Activated T-helper 9 cell treated with anti-CD3 and anti-CD28 coated beads, Interleukin-2, amount 50 U/mL, for 16 hours (primary cell): ENCODE measurements around the gene SURF4.

Source experiments
- DNase-seq: peaks from one replicate; pipeline ENCODE4 v3.0.0-alpha.2; 2020; ENCODE audit warnings: low read depth

The SURF4 gene

GRCh38 chr9:133375724-133376654, at the start of gene SURF4, which contains the start of gene STKLD1:
TSS of gene SURF4 (minus strand) at chr9:133376060. CDS start at chr9:133375969, 91 bp downstream.
TSS of gene STKLD1 (plus strand) at chr9:133376366. CDS start at chr9:133376474, 108 bp downstream.
- peak; percentile 93 for DNase-seq

GRCh38 chr9:133425049-133425632, 49.3 kb upstream of the SURF4 start:
- no peak for DNase-seq

GRCh38 chr9:133424187-133424586, 48.3 kb upstream of the SURF4 start:
- no peak for DNase-seq

GRCh38 chr9:133423216-133423615, 47.4 kb upstream of the SURF4 start:
- DNase-seq: no peak

GRCh38 chr9:133421615-133422542, 46.0 kb upstream of the SURF4 start, which contains the start of gene ADAMTS13:
TSS of gene ADAMTS13 (plus strand) at chr9:133422367. CDS start at chr9:133422444, 77 bp downstream.
- peak; percentile 12 for DNase-seq

GRCh38 chr9:133420392-133420827, 44.5 kb upstream of the SURF4 start:
- no peak for DNase-seq

GRCh38 chr9:133419005-133419404, 43.1 kb upstream of the SURF4 start:
- no peak for DNase-seq

GRCh38 chr9:133417541-133418461, 41.9 kb upstream of the SURF4 start, which contains the start of gene REXO4:
TSS of gene REXO4 (minus strand) at chr9:133418010. CDS start at chr9:133417844, 166 bp downstream.
- DNase-seq: peak; percentile 67

GRCh38 chr9:133415170-133415569, 39.3 kb upstream of the SURF4 start:
- DNase-seq: no peak

- no peak for DNase-seq
Observed at GRCh38 chr9:133408042-133408441, 32.2 kb upstream of the SURF4 start.

GRCh38 chr9:133406480-133407307, 30.8 kb upstream of the SURF4 start:
- peak; percentile 74 for DNase-seq

GRCh38 chr9:133405508-133406438, 29.9 kb upstream of the SURF4 start:
- no peak for DNase-seq

- no peak for DNase-seq
Observed at GRCh38 chr9:133404454-133405002, 28.7 kb upstream of the SURF4 start.

GRCh38 chr9:133403766-133404453, 28.1 kb upstream of the SURF4 start:
- DNase-seq: peak; percentile 43

- DNase-seq: no peak
Observed at GRCh38 chr9:133402689-133403088, 26.8 kb upstream of the SURF4 start.

GRCh38 chr9:133401588-133401987, 25.7 kb upstream of the SURF4 start:
- DNase-seq: no peak

- no peak for DNase-seq
Observed at GRCh38 chr9:133400292-133400691, 24.4 kb upstream of the SURF4 start.

- no peak for DNase-seq
Observed at GRCh38 chr9:133397895-133398294, 22.0 kb upstream of the SURF4 start.
